H1 (cell line): ENCODE measurements around the gene DOC2A. TPM values are rescaled to one million over a fixed set of nuclear protein-coding genes. Genes with fewer than 3 reads are reported as not detected.

ENCODE experiments used
- CTCF ChIA-PET: fragments of 300-600 bp; sonication (Branson Sonifier 250); formaldehyde crosslinking; loops from one replicate; lab custom pipeline; 2021; ENCODE audit not compliant: partially characterized antibody; lab: Charles Lee
- POLR2A ChIA-PET: fragments of 300-600 bp; sonication (Branson Sonifier 250); formaldehyde crosslinking; loops from one replicate; lab custom pipeline; 2021; ENCODE audit warnings: inconsistent platforms; ENCODE audit not compliant: partially characterized antibody; lab: Charles Lee
- DNase-seq, 2 experiments: peaks; one replicate each; pipeline versions ENCODE4 v3.0.0 to v3.0.0-alpha.2; 2010 to 2022; ENCODE audit warnings: low spot score in 2 of 2, low read depth in 1 of 2, mixed read lengths in 1 of 2
- FAIRE-seq: peaks from 2 replicates; lab custom pipeline; 2011; peaks lifted over from hg19 to GRCh38; lab: Jason Lieb, UNC
- H2AFZ ChIP-seq: 2 replicates; pipeline ENCODE4 v1.8.1; 2012; ENCODE audit warnings: low read length, inconsistent platforms
- H2AK5ac ChIP-seq: 2 replicates; pipeline ENCODE4 v1.6.1; 2013; ENCODE audit warnings: low read depth, low read length
- H2BK120ac ChIP-seq: replicated peaks from 2 replicates; pipeline ENCODE3; 2013; ENCODE audit warnings: low read depth, low read length, inconsistent platforms
- H2BK12ac ChIP-seq: 2 replicates; pipeline ENCODE4 v1.6.1; 2013; ENCODE audit warnings: low read depth, low read length
- H2BK15ac ChIP-seq: 2 replicates; pipeline ENCODE4 v1.6.1; 2013; ENCODE audit warnings: low read length
- H2BK20ac ChIP-seq: 2 replicates; pipeline ENCODE4 v1.6.1; 2013; ENCODE audit warnings: low read length
- H2BK5ac ChIP-seq: 2 replicates; pipeline ENCODE4 v1.6.1; 2013; ENCODE audit warnings: low read depth, low read length
- H3K14ac ChIP-seq: 2 replicates; pipeline ENCODE4 v1.6.1; 2013; ENCODE audit warnings: inconsistent platforms; ENCODE audit not compliant: insufficient read length
- H3K18ac ChIP-seq: 2 replicates; pipeline ENCODE4 v1.6.1; 2013; ENCODE audit warnings: low read length; ENCODE audit errors: extremely low read depth
- H3K23ac ChIP-seq: 2 replicates; pipeline ENCODE4 v1.6.1; 2013; ENCODE audit warnings: inconsistent platforms; ENCODE audit not compliant: insufficient read length
- H3K23me2 ChIP-seq: 2 replicates; pipeline ENCODE4 v1.6.1; 2013; ENCODE audit warnings: low read depth, low read length
- H3K27ac ChIP-seq: 2 replicates; pipeline ENCODE4 v1.6.1; 2011; ENCODE audit warnings: low read depth, low read length, inconsistent platforms
- H3K27me3 ChIP-seq, 4 experiments: replicated peaks in 1 of 4; 1 replicate in 1 of 4; 2 replicates in 3 of 4; pipeline versions ENCODE4 v1.6.1 to v1.8.1; 2011 to 2013; ENCODE audit warnings: low read length in 3 of 4, mild to moderate bottlenecking in 3 of 4, inconsistent platforms in 2 of 4, mixed read lengths in 2 of 4, moderate library complexity in 1 of 4; ENCODE audit not compliant: control insufficient read depth in 3 of 4, insufficient read depth in 3 of 4; ENCODE audit errors: extremely low read depth in 1 of 4
- H3K36me3 ChIP-seq, 4 experiments: 2 replicates each; pipeline versions ENCODE4 v1.6.1 to v1.8.1; 2011 to 2013; ENCODE audit warnings: mild to moderate bottlenecking in 4 of 4, low read length in 3 of 4, moderate library complexity in 2 of 4, control low read depth in 1 of 4, inconsistent platforms in 1 of 4; ENCODE audit not compliant: insufficient read depth in 4 of 4, control insufficient read depth in 2 of 4
- H3K4ac ChIP-seq: replicated peaks from 2 replicates; pipeline ENCODE3; 2013; ENCODE audit warnings: low read length, low read depth, mixed read lengths, inconsistent platforms; ENCODE audit not compliant: insufficient read length
- H3K4me1 ChIP-seq, 4 experiments: replicated peaks in 1 of 4; 1 replicate in 1 of 4; 2 replicates in 3 of 4; pipeline versions ENCODE4 v1.6.1 to v1.8.1; 2011 to 2013; ENCODE audit warnings: low read length in 3 of 4, inconsistent platforms in 2 of 4, mixed read lengths in 1 of 4; ENCODE audit not compliant: insufficient read depth in 4 of 4, control insufficient read depth in 3 of 4
- H3K4me2 ChIP-seq, 2 experiments: 2 replicates each; pipeline versions ENCODE4 v1.6.1 to v1.8.1; 2011 to 2013; ENCODE audit warnings: low read depth in 2 of 2, low read length in 2 of 2, control low read depth in 1 of 2, inconsistent platforms in 1 of 2, mild to moderate bottlenecking in 1 of 2; ENCODE audit not compliant: insufficient read depth in 1 of 2
- H3K4me3 ChIP-seq, 4 experiments: fragments of 200-600, 300-600 bp in 1 of 4; sonication (generic), shearing (Covaris generic), sonication (Bioruptor Twin) in 1 of 4; 2 replicates each; pipeline versions ENCODE4 v1.5.1 to v1.8.1; 2011 to 2016; ENCODE audit warnings: low read length in 4 of 4, low read depth in 3 of 4, control low read depth in 2 of 4, inconsistent platforms in 2 of 4, mild to moderate bottlenecking in 2 of 4, mixed read lengths in 1 of 4, moderate library complexity in 1 of 4; ENCODE audit not compliant: insufficient read depth in 2 of 4; ENCODE audit errors: extremely low read depth in 1 of 4
- H3K56ac ChIP-seq: replicated peaks from 2 replicates; pipeline ENCODE3; 2013; ENCODE audit warnings: low read depth, mild to moderate bottlenecking, mixed read lengths, low read length, inconsistent platforms; ENCODE audit not compliant: insufficient read length
- H3K79me1 ChIP-seq: 2 replicates; pipeline ENCODE4 v1.6.1; 2013; ENCODE audit warnings: low read depth, low read length, control low read depth
- H3K79me2 ChIP-seq, 2 experiments: 2 replicates each; pipeline versions ENCODE4 v1.6.1 to v1.8.1; 2012 to 2013; ENCODE audit warnings: low read length in 2 of 2, mild to moderate bottlenecking in 2 of 2, inconsistent platforms in 1 of 2; ENCODE audit not compliant: insufficient read depth in 2 of 2, control insufficient read depth in 1 of 2
- H3K9ac ChIP-seq, 4 experiments: replicated peaks in 1 of 4; 1 replicate in 1 of 4; 2 replicates in 3 of 4; pipeline versions ENCODE4 v1.6.1 to v1.8.1; 2011 to 2013; ENCODE audit warnings: low read depth in 3 of 4, low read length in 3 of 4, control low read depth in 2 of 4, mild to moderate bottlenecking in 2 of 4, moderate library complexity in 2 of 4, inconsistent platforms in 1 of 4; ENCODE audit errors: extremely low read depth in 1 of 4
- H3K9me3 ChIP-seq, 2 experiments: 2 replicates each; pipeline versions ENCODE4 v1.6.1 to v1.8.1; 2012 to 2013; ENCODE audit warnings: mild to moderate bottlenecking in 2 of 2, moderate library complexity in 2 of 2, control low read depth in 1 of 2, inconsistent platforms in 1 of 2, low read depth in 1 of 2, low read length in 1 of 2, mixed read lengths in 1 of 2; ENCODE audit not compliant: insufficient read depth in 2 of 2
- H4K20me1 ChIP-seq, 2 experiments: replicated peaks in 1 of 2; 2 replicates each; pipeline versions ENCODE3 to v1.8.1; 2011 to 2013; ENCODE audit warnings: inconsistent platforms in 2 of 2, low read length in 2 of 2, mild to moderate bottlenecking in 1 of 2; ENCODE audit not compliant: insufficient read depth in 2 of 2, control insufficient read depth in 1 of 2
- H4K5ac ChIP-seq: 2 replicates; pipeline ENCODE4 v1.6.1; 2013; ENCODE audit warnings: low read length, low read depth, mixed read lengths, inconsistent platforms; ENCODE audit not compliant: insufficient read length
- H4K8ac ChIP-seq: 2 replicates; pipeline ENCODE4 v1.8.0; 2013; ENCODE audit warnings: mild to moderate bottlenecking, moderate library complexity, low read length, inconsistent platforms; ENCODE audit not compliant: insufficient read depth; ENCODE audit errors: extremely low read depth
- H4K91ac ChIP-seq: replicated peaks from 2 replicates; pipeline ENCODE3; 2013; ENCODE audit warnings: low read length, mixed read lengths, inconsistent platforms; ENCODE audit not compliant: insufficient read length
- BRCA1 ChIP-seq: IDR thresholded peaks from 2 replicates; pipeline ENCODE4 v1.6.1; 2012; ENCODE audit warnings: low read depth, low read length, improper control_type of control experiment
- CREB1 ChIP-seq: IDR thresholded peaks from 2 replicates; pipeline ENCODE4 v1.6.1; 2012; ENCODE audit warnings: inconsistent platforms
- NANOG ChIP-seq: IDR thresholded peaks from 2 replicates; pipeline ENCODE4 v1.6.1; 2011; ENCODE audit warnings: low read length, low read depth, mild to moderate bottlenecking, inconsistent platforms; ENCODE audit not compliant: insufficient read depth, poor library complexity, severe bottlenecking
- RAD21 ChIP-seq, 2 experiments: IDR thresholded peaks in 1 of 2; conservative IDR thresholded peaks in 1 of 2; 2 replicates each; pipeline ENCODE4 v1.6.1; 2011; ENCODE audit warnings: low read depth in 2 of 2, low read length in 2 of 2, improper control_type of control experiment in 1 of 2, inconsistent platforms in 1 of 2, mild to moderate bottlenecking in 1 of 2, moderate library complexity in 1 of 2
- RBBP5 ChIP-seq: IDR thresholded peaks from 2 replicates; pipeline ENCODE4 v1.7.1; 2012; ENCODE audit warnings: low read depth, mild to moderate bottlenecking, inconsistent platforms, low read length, moderate library complexity, borderline replicate concordance
- RNF2 ChIP-seq: fragments of 200-900, 300-1000 bp; sonication (generic); IDR thresholded peaks from 2 replicates; pipeline ENCODE4 v1.7.1; 2016; ENCODE audit warnings: borderline replicate concordance, low read depth, mild to moderate bottlenecking, antibody characterized with exemption, low read length; ENCODE audit not compliant: poor library complexity, severe bottlenecking; ENCODE audit errors: missing control alignments
- RXRA ChIP-seq: IDR thresholded peaks from 2 replicates; pipeline ENCODE4 v1.6.1; 2011; ENCODE audit warnings: low read depth, mild to moderate bottlenecking, low read length, moderate library complexity; ENCODE audit not compliant: insufficient read depth
- WGBS, 2 experiments: shearing (Covaris generic) in 1 of 2; methylation state at CpG; one replicate each; pipeline versions ENCODE4 v1.1.6 to v1.1.7; 2013 to 2015; ENCODE audit warnings: low lambda C conversion rate in 2 of 2, mixed read lengths in 2 of 2, inconsistent platforms in 1 of 2, low coverage in 1 of 2, missing lambda C conversion rate in 1 of 2; ENCODE audit not compliant: insufficient replicate concordance in 2 of 2, insufficient coverage in 1 of 2, insufficient read length in 1 of 2; ENCODE audit errors: extremely low coverage in 1 of 2, missing lambda C conversion rate in 1 of 2; 5-methylcytosine and 5-hydroxymethylcytosine counted together
- polyA plus RNA-seq, 7 experiments: library from polyadenylated mRNA; depleted of rRNA in 3 of 7; stranded (reverse) in 5 of 7; unstranded in 2 of 7; fragments of >200 nt in 5 of 7; fragments of 200-250 nt in 2 of 7; gene quantifications; 1 replicate in 5 of 7; 2 replicates in 1 of 7; 4 replicates in 1 of 7; pipeline versions ENCODE4 v1.2.1 to v1.2.3, GENCODE V29; 2011 to 2013; ENCODE audit warnings: missing spikeins in 2 of 7, mixed read lengths in 2 of 7
- total RNA-seq: library from RNA; stranded (reverse); fragmentation: NEBNext Ultra II Directional; extraction: Animal tissue kit (Norgen Biotek cat#: 25700); gene quantifications from 2 replicates; pipeline ENCODE4 v1.2.1, GENCODE V29; 2021

The DOC2A gene
- total and polyA plus RNA-seq, 2 of the 8 experiments (the other 6 are each of a cell fraction or from before 2014, with no cell fraction given), result 13.9 to 20.7 TPM

- H3K27ac ChIP-seq, result no peak overlapping the region
- peaks cover 8 to 54% (median 38%) of the 10 kb centered on the region in 4 experiments for H3K36me3 ChIP-seq
- FAIRE-seq, result no peak
- H3K4me3 ChIP-seq, result no peak overlapping the region
- TF ChIP-seq CREB1 (no peak), RAD21 (IDR thresholded peaks at IDR 0.05 in 1 of 2, conservative IDR thresholded peaks at IDR 0.05 in 1 of 2; ENCODE audit: low read depth in 2 of 2, low read length in 2 of 2) (no peak), RNF2 (no peak), RBBP5 (no peak), BRCA1 (no peak), NANOG (no peak), RXRA (no peak)
- no peak overlapping the region for H3K9ac ChIP-seq
- POLR2A ChIA-PET, result interaction anchor here (0.5 to 0.7 kb wide), 3 partner anchors 12 to 55 kb away, joined by 3 to 4 read pairs (median 3); no protein-coding TSS in a partner anchor
- H4K91ac ChIP-seq, result no peak overlapping the region
- no peaks in the 10 kb centered on the region for H3K9me3 ChIP-seq
- H3K56ac ChIP-seq, result no peak overlapping the region
- CTCF ChIA-PET, result interaction anchor here (0.6 to 2.0 kb wide), 3 partner anchors 13 to 107 kb away, joined by 4 to 7 read pairs (median 5); partner anchors contain the start of gene TLCD3B
- no peaks in the 10 kb centered on the region for H4K20me1 ChIP-seq
- H3K4ac ChIP-seq, result no peak overlapping the region
- H2BK15ac ChIP-seq, result no peak overlapping the region
- H2AK5ac ChIP-seq, result no peak overlapping the region
- no peaks in the 10 kb centered on the region for H3K23me2 ChIP-seq
- no peak overlapping the region for H2AFZ ChIP-seq
- H3K79me1 ChIP-seq, result no peaks in the 10 kb centered on the region
- no peak overlapping the region for H4K5ac ChIP-seq
- no peak overlapping the region; the same call in 1 of the 2 replicates for H4K8ac ChIP-seq
- no peak overlapping the region for H3K18ac ChIP-seq
- H3K79me2 ChIP-seq, result no peaks in the 10 kb centered on the region
- no peak overlapping the region for H2BK20ac ChIP-seq
- H3K4me2 ChIP-seq, result no peak overlapping the region
- no peak overlapping the region for H2BK12ac ChIP-seq
- no peak for DNase-seq
- no peak overlapping the region for H2BK5ac ChIP-seq
- H3K14ac ChIP-seq, result no peak overlapping the region
- WGBS, 2 experiments, result 93% methylated on average over 16 of the region's 17 CpGs; no CpG with 5 or more reads in 1 of the 2 experiments
- H3K23ac ChIP-seq, result no peak overlapping the region
- H3K27me3 ChIP-seq, result no peaks in the 10 kb centered on the region
- no peak overlapping the region for H2BK120ac ChIP-seq
- no peaks in the 10 kb centered on the region for H3K4me1 ChIP-seq
Measured at GRCh38 chr16:29988346-29989075, 22.3 kb downstream of the DOC2A start.
